22Rv1 (cell line): Measurements from ENCODE around the gene IRX5.

Experiments
- H3K27ac ChIP-seq: fragments of 450-650 bp; 2 replicates; pipeline ENCODE4 v1.5.1; 2017
- CTCF ChIP-seq: fragments of 450-650 bp; IDR thresholded peaks from 2 replicates; pipeline ENCODE4 v1.5.1; 2017; ENCODE audit warnings: mild to moderate bottlenecking
- ZFX ChIP-seq: fragments of 450-650 bp; IDR thresholded peaks from 2 replicates; pipeline ENCODE4 v1.6.1; 2017; ENCODE audit warnings: antibody characterized with exemption, borderline replicate concordance

The IRX5 gene

GRCh38 chr16:54897930-54898329 lies 32.7 kb upstream of the IRX5 start:
- no peak overlapping the region for H3K27ac ChIP-seq

GRCh38 chr16:54901606-54902005 lies 29.1 kb upstream of the IRX5 start:
- no peak overlapping the region for H3K27ac ChIP-seq
- TF ChIP-seq CTCF (no peak), ZFX (no peak)

More at GRCh38 chr16:54897930-54898329, 32.7 kb upstream of the IRX5 start:
- no peak for TF ChIP-seq ZFX
- TF ChIP-seq CTCF, result no peak

- TF ChIP-seq ZFX (no peak), CTCF (no peak)
- H3K27ac ChIP-seq, result no peak overlapping the region
Observed at GRCh38 chr16:54903047-54903446, 27.6 kb upstream of the IRX5 start.

GRCh38 chr16:54911079-54911478 lies 19.6 kb upstream of the IRX5 start:
- no peak overlapping the region for H3K27ac ChIP-seq
- TF ChIP-seq ZFX, result no peak

- TF ChIP-seq CTCF (no peak), ZFX (no peak)
- no peak overlapping the region for H3K27ac ChIP-seq
Observed at GRCh38 chr16:54912720-54913119, 17.9 kb upstream of the IRX5 start.

GRCh38 chr16:54921206-54921824 lies 9.3 kb upstream of the IRX5 start:
- TF ChIP-seq CTCF (no peak), ZFX (no peak)
- H3K27ac ChIP-seq, result no peak overlapping the region

GRCh38 chr16:54923055-54923473 lies 7.6 kb upstream of the IRX5 start:
- no peak overlapping the region for H3K27ac ChIP-seq
- no peak for TF ChIP-seq CTCF
- TF ChIP-seq ZFX, result no peak

GRCh38 chr16:54923988-54924387 lies 6.7 kb upstream of the IRX5 start:
- H3K27ac ChIP-seq, result no peak overlapping the region
- TF ChIP-seq ZFX (no peak), CTCF (no peak)
